Fibroblast of gingiva (primary cell): Measurements from ENCODE around the gene IL17RD.

Experiments
- DNase-seq: peaks from one replicate; pipeline ENCODE4 v3.0.0-alpha.2; 2011; ENCODE audit warnings: low read depth

IL17RD gene

DNA sequence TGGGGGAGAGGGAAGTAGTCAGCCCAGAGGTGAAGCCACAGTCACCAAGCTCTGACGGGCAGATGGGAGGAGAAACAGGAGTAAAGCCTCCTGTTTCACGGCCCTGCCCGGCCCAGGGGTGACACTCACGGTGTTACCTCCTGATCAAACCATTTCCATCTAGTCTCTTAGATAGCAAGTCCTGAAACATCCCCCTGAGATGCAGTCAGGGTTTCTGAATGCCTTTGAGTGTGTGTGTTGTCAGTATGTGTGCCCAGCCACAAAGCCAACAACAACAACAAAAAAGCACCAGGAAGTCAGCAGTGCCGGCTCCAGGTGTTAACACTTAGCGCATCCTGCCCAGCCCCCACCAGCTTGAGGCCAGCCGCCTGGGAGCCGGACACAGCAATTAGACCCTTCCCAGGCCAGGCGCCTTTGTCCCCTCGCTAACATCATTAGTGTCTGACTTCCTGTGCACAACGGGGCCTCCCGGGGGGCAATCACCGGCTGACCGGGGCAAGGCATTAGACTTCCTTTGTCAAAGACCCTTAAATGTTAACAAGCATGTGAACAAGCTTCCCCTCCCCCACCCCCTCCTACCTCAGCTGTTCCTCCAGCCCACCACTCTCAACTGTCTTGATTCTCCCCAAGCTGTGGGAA lies 34.5 kb downstream of the IL17RD start:
- peak; percentile 8 for DNase-seq

- no peak for DNase-seq
Observed at GRCh38 chr3:57128826-57129667, 36.1 kb downstream of the IL17RD start.

DNA sequence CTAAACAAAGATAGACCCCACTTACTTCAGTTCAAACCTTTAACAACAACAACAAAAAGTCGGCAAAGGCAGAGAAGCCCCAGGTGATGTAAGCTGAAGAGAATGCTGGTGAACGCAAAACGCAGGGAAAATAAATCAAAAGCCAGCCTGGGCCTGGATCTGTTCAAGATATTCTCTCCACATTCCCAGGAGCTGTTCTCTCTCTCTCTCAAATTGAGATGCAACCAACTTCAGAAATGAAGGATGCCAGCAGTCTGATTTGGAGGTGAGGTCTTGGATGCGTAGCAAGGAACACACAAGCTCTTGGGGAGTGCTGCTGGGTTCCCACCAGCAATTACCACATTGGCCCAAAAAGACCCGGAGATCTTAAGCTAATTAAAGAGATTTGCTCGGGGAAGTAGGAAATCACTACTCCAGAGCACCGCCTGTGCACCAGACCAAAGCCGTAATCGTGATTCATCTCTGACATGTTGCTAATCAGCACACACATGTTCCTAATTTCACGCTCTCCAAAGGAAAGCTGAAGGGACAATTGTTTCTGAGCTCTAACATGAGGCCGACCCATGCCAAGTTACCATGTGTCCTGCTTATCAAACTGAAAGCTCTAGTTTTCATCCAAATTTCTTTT lies 37.1 kb downstream of the IL17RD start:
- peak; percentile 83 for DNase-seq

DNA sequence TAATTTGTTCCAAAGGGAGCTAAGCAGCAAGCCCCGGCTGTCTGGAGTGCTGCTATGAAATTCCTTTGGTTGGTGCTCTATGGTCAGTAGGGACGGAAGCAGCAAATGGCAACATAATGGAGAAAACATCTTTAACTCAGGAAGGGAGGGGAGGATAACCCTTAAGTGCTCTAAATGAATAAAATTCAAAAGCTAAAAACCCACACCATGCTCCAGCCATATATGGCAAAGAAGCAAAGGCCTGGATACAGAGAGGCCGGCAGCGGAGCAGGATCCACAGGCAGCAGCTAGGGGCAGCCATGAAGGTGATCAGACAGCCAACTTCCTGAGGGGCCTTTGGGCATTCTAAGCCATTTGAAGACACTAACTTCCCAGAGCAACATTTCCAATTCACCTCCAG lies 38.9 kb downstream of the IL17RD start:
- no peak for DNase-seq

DNA sequence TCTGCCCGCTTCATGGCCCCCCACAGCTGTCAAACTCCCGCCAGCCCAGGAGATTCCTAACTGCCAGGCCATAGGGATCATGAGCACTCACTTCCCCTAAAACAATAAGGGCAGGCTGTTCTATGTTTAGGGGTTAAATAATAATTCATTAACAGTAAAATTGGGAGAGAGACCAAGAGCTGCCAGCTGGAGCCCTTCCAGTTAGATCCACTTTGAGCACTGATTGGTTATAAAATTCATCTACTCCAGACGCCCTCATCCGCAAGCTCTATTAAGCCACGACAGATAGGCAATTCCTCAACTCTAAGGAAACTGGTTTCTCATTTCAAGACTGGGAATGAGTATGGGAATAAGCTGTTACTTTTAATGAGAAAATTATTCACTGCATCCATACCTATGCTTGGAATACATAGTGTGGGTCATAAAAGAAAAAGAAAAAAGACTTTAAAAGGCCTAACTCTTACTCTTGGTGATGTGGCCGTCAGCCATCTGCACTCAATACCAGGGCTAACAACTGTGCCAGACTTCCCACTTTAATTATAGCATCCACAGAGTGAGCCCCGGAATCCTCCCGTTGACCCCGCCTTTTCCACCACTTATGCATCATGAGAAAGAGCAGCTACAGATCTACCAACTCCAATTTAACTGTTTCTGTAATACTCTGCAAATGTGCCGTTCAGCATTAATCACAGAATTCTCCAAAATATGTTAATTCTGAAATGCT lies 44.5 kb downstream of the IL17RD start:
- DNase-seq = no peak

GRCh38 chr3:57120040-57120439 lies 45.1 kb downstream of the IL17RD start:
- no peak for DNase-seq

DNA sequence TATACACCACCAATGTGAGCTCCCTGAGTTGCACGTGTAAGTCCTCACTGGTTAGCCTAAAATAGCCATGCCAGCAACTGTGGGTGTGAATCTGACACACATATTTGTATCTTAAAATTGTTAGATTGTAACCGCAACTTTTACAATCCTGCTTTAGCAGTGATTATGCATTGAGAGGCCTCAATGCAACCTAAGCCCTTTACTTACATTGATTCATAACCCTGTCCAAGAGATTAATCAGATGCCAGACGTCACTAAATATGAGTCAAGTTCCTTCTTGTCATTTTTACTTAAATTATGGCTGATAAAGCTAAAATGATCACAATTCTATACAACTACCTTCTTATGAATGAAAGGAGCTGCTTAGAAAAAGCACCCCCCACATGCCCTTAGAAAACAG lies 46.9 kb downstream of the IL17RD start:
- DNase-seq = no peak

DNA sequence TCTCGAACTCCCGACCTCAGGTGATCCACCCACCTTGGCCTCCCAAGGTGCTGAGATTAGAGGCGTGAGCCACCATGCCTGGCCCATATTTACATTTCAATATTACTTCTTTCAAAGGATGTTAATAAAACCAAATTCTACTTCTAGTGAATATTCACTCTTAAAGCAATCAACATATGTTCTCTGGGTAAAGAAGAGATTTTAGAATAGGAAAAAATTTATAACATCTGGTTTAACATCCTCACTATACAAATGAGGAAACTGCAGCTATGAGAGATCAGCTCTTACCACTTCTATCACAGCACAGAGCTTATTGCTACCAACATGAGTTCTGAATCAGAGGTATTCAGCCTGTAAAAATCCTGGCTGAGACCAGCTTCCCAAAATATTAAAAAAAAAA lies 48.7 kb downstream of the IL17RD start:
- no peak for DNase-seq

DNA sequence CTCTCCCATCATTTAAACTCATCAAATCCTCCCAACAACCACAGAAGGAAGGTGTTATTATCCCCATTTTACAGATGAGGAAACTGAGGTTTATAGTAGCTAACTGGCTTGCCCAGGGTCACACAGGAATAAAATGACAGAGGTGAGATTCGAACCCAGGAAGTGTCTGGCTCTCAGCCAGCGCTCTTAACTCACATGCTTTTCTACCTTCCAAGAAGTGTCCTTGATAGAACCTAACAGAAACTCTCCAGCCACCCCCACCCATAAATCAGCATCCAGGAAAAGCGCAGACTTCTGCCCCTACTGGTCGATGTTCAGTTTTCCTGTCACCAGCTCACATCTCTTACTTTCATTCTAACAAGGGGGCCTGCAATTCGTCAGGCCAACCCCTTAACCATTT lies 52.9 kb downstream of the IL17RD start:
- DNase-seq = no peak

DNA sequence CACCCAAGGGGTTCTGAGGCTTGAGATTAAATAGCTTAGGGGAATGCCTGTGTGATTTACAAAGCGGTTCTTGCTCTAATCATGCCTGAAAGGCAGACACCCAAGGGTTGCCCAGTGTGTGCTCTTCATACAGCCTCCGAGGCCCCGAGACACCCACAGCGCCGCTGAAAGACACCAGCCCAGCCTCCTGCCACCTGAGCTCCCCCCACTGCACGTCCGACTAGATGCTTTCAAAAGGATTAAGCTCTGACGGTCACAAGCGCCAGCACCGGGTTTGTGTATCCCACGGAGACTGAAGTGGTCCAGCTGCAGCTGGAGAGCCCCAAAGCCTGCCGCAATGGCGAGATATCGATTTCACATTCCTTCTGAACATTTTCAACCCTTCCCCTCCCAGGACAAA lies 54.4 kb downstream of the IL17RD start:
- DNase-seq = no peak

GRCh38 chr3:57110214-57110613 lies 54.9 kb downstream of the IL17RD start:
- DNase-seq = no peak

DNA sequence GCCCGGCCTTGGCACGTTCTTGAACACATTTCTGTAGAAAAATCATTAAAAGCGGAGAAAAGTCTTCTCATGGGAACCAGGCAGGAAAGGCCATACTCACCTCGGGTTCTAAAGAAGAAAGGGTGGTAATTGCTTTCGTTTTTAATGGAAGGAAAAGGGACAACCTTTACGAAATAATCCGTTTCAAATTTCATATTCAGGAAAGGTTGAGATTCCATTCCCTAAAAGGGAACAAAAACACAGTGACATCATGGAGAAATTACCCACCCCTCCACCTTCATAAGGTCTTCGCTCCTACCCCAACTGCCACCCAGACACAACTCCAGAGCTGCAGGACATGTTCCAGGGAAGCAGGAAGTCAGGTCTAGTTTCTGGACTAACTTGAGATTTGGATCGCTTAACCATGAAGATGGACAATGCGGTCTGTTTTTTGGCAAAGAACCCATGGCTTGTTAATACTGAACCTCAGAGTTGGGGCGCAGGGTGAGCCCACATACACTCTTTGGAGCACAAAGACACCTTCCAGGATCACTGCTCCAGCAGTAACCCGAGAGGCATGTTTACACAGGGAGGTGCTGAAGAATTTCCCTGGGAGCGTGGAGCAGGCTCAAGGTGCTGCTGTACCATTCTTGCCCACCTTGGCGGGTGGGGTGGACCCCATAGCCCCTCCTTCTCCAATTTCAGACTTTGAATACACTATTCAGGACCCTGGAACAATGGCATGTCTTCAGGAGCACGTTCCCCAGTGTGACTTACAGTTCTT lies 55.5 kb downstream of the IL17RD start:
- DNase-seq = no peak

DNA sequence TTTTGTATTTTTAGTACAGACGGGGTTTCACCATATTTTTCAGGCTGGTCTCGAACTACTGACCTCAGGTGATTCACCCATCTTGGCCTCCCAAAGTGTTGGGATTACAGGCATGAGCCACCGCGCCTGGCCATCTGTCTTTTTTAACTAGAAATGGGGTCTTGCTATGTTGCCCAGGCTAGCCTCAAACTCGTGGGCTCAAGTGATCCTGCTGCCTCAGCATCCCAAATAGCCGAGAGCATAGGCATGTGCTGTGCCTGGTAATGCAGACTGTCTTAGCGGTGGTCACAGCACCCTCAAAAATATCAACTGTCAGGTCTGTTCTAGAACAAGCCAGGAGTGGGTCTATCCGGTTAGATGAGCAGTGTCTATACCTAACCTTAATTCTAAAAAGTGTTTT lies 56.5 kb downstream of the IL17RD start:
- no peak for DNase-seq

DNA sequence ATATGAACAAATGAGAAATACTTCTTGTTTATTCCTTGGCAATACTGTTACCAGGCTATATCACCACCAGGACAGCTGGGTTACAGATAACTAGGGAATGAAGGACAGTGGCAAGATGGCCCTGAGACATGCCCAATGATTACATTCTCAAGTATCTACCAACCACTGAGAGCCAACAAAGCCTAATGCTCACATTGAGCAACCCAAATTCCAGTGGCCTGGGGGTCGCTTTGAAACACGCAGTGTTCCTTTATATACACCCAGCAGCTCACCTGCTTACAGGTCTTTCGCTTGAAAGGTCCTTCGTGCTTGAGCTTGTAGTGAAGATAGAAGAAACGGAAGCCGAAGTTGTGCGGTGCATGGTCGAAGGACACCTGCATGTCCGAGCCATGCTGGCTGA lies 59.6 kb downstream of the IL17RD start:
- DNase-seq = no peak

DNA sequence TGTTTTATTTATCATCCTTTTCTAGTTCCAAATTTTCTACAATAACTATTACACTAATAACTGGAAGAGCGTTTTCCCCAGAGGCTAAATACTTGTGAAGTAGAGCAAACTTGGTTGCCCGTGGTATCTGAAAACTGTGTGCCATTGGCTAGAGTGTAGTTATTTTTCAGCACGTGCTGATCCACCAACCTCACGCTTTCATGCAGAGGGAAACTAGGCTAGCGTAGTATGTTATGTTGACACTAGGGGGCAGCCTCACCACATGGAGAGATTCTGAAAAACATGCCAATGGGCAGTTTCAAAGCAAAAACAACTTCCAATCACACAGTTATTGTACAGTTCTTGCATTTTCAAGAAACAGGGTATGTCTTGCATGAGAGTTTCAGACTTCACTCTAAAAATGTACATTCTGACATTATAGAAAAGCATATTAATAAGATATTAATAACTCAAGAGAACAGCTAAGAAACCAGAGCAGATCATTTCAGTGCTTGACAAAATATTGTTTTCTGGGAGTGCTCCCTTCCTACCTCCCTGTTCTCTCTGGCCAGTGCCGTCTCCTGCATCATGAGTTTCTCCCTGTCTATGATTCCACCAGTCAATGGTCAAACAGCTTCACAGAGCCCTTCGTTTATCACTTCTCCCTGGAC lies 65.0 kb downstream of the IL17RD start:
- DNase-seq = peak; percentile 71

DNA sequence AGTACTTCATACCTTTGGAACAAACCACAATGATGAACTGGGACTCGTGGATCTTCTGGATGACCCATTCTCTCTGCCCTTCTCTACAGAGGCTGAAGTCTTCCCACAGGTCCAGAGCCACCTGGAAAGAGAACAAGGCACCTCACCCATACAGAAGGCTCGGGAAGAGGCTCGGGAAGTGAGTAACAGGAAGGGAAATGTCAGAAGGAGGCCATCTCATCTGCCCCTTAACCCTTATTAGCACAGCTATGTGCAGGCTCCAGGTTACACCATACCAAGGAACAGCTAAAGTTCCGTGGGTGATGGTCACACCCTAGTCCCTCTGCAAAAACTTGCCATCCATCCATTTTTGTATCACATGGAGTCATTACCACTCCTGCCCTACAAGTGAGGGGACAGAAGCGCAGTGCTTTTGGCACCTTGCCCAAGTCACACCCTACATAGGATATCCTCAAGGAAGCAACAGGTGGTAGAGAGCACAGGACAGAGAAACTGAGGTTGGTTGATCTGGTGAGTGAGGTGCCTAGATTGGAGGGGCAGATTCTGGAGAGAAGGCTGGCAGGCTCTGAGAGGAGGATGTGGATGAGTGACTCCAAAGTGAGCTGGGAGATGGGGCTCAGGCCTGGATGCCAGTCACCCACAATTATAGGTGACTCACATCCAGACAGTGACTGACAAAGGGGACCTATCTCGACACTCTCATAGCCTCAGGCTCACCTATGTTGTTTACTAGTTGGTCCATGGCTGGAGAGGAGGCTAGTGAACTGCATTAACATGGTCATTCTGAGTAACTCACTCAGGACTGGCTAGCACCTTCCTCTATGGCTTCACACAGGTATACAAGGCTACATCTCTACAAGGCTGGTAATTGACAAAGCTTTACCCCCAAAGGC lies 66.5 kb downstream of the IL17RD start:
- no peak for DNase-seq

- no peak for DNase-seq
Observed at GRCh38 chr3:57097536-57097935, 67.6 kb downstream of the IL17RD start.

GRCh38 chr3:57095363-57095762 lies 69.8 kb downstream of the IL17RD start:
- no peak for DNase-seq

DNA sequence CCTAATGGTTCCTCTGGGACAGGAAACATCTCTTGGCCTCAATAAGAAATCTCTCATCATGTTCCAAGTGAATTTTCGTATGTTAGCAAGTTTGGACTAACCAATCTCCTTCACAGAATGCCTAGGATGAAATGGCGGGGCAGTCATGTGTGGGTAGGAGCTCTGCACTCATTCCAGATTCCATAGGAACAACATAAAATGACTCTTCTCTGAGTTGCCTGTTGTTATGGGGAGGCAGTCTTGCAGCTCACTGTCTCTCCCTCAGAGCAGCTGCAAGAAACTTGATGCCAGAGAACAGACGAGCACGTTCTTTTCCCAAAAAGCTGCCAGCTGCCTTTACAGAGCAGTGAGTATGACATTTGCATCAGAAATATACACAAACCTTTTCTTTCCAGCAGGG lies 70.6 kb downstream of the IL17RD start:
- DNase-seq = peak; percentile 50

GRCh38 chr3:57093971-57094535 lies 71.1 kb downstream of the IL17RD start:
- DNase-seq = no peak
